Measurements from ENCODE around the gene PHLDB2.

Gene PHLDB2

DNA sequence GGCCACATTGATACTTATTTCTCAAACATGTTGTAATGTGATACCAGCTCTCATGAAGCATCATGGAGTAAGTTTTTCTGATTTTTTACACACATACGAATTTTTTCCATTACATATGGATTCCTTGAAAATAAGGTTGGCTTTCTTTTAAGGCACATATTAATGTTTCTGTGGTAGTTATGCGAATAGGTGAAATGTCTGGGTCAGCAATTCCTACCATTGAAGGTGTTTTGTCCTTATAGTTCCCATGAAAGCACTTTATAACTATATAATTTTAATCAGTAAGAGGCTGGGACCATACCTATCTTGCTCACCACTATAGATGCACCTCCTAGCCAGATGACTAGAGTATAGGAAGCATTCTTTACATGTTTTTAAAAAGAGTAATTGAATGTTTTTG, 33.0 kb downstream of the PHLDB2 start:
- TF ChIP-seq TAF1 (IDR thresholded peaks at IDR 0.05; ENCODE audit: borderline replicate concordance, insufficient read depth, low read length) (no peak), FOXP2 (optimal IDR thresholded peaks at IDR 0.05; ENCODE audit: borderline replicate concordance, extremely low read depth, extremely low read length, insufficient read depth) (no peak), SIN3A (IDR thresholded peaks at IDR 0.05; ENCODE audit: borderline replicate concordance, insufficient read depth, low read length) (no peak), POLR2AphosphoS5 (IDR thresholded peaks at IDR 0.05; ENCODE audit: low read depth, low read length) (no peak)
- TF ChIP-seq, protein P1, sequence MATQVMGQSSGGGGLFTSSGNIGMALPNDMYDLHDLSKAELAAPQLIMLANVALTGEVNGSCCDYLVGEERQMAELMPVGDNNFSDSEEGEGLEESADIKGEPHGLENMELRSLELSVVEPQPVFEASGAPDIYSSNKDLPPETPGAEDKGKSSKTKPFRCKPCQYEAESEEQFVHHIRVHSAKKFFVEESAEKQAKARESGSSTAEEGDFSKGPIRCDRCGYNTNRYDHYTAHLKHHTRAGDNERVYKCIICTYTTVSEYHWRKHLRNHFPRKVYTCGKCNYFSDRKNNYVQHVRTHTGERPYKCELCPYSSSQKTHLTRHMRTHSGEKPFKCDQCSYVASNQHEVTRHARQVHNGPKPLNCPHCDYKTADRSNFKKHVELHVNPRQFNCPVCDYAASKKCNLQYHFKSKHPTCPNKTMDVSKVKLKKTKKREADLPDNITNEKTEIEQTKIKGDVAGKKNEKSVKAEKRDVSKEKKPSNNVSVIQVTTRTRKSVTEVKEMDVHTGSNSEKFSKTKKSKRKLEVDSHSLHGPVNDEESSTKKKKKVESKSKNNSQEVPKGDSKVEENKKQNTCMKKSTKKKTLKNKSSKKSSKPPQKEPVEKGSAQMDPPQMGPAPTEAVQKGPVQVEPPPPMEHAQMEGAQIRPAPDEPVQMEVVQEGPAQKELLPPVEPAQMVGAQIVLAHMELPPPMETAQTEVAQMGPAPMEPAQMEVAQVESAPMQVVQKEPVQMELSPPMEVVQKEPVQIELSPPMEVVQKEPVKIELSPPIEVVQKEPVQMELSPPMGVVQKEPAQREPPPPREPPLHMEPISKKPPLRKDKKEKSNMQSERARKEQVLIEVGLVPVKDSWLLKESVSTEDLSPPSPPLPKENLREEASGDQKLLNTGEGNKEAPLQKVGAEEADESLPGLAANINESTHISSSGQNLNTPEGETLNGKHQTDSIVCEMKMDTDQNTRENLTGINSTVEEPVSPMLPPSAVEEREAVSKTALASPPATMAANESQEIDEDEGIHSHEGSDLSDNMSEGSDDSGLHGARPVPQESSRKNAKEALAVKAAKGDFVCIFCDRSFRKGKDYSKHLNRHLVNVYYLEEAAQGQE (IDR thresholded peaks at IDR 0.05; ENCODE audit: insufficient read depth in 1 of 2, low read depth in 2 of 2, low read length in 2 of 2): no peak

DNA sequence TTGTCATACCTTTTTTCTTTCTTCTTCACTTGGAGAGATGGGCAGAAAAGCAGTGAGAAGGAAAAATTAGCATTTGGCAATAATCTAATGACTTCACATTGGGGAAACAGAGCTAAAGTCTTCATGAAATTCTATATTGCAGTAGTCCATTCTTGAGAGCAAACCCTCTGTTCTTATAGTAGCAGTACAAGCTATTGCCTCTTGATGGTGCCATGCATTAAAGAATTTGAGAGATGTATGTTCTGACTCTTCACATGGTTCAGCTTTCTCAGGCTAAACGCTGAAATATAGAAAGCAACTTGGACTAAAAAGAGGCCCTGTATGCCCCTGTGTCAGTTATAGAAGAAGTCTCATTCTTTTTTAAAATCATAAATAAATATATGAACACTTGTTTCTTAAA, 36.0 kb downstream of the PHLDB2 start:
- TF ChIP-seq POLR2AphosphoS5 (IDR thresholded peaks at IDR 0.05; ENCODE audit: low read depth, low read length): no peak
- TF ChIP-seq, protein P1 (IDR thresholded peaks at IDR 0.05; ENCODE audit: insufficient read depth in 1 of 2, low read depth in 2 of 2, low read length in 2 of 2): no peak

DNA sequence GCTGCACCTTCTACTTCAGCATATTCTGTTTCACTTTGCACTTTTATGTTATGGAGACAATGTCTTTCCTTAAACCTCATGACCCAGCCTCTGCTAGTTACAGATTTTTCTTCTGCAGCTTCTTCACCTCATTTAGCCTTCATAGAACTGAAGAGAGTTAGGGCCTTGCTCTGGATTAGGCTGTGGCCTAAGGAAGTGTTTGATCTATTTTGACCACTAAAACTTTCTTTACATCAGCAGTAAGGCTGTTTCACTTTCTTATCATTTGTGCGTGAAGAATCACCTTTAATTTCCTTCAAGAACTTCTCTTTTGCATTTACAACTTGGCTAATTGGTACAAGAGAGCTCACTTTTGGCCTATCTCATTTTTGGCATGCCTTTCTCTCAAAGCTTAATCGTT, 40.9 kb downstream of the PHLDB2 start:
- no peak for TF ChIP-seq FOXP2 (optimal IDR thresholded peaks at IDR 0.05; ENCODE audit: borderline replicate concordance, extremely low read depth, extremely low read length, insufficient read depth)
- TF ChIP-seq SIN3A (IDR thresholded peaks at IDR 0.05; ENCODE audit: borderline replicate concordance, insufficient read depth, low read length): no peak
- no peak for TF ChIP-seq TAF1 (IDR thresholded peaks at IDR 0.05; ENCODE audit: borderline replicate concordance, insufficient read depth, low read length)
- no peak for TF ChIP-seq POLR2AphosphoS5 (IDR thresholded peaks at IDR 0.05; ENCODE audit: low read depth, low read length)
- TF ChIP-seq, protein P1 (IDR thresholded peaks at IDR 0.05; ENCODE audit: insufficient read depth in 1 of 2, low read depth in 2 of 2, low read length in 2 of 2): no peak

DNA sequence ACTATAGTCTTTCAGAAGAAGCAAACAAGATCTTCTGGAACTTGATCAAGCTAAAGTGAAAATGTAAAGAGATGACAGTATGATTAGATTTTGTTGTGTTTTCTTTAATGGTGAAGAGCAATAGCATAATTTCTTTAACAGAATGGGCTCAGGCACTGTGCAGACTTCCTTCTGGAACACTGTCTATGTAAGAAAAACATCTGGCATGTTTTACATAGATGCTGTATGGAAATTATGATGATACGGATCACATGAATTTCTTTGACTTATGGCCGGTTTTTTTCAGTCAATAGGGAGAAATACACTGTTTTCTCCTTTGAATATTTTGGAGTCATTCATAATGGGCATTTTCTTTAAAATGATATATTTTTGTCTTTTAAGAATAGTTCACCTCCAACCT, 42.6 kb downstream of the PHLDB2 start:
- no peak for TF ChIP-seq POLR2AphosphoS5 (IDR thresholded peaks at IDR 0.05; ENCODE audit: low read depth, low read length)
- TF ChIP-seq, protein P1 (IDR thresholded peaks at IDR 0.05; ENCODE audit: insufficient read depth in 1 of 2, low read depth in 2 of 2, low read length in 2 of 2): no peak
- no peak for TF ChIP-seq FOXP2 (optimal IDR thresholded peaks at IDR 0.05; ENCODE audit: borderline replicate concordance, extremely low read depth, extremely low read length, insufficient read depth)
- TF ChIP-seq TAF1 (IDR thresholded peaks at IDR 0.05; ENCODE audit: borderline replicate concordance, insufficient read depth, low read length): no peak
- no peak for TF ChIP-seq SIN3A (IDR thresholded peaks at IDR 0.05; ENCODE audit: borderline replicate concordance, insufficient read depth, low read length)

DNA sequence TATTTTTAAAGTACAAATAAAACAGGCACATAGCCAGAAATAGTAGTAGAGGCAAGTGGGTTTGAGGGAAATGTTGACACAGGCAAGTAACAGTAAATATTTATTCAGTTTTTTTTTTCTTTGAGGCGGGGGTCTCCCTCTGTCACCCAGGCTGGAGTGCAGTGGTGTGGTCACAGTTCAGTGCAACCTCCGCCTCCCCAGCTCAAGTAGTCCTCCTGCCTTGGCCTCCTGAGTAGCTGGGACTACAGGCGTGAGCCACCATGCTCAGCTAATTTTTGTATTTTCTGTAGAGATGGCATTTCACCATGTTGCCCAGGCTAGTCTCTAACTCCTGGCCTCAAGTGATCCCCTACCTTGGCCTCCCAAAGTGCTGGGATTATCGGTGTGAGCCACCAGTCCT, 43.5 kb downstream of the PHLDB2 start:
- TF ChIP-seq SIN3A (IDR thresholded peaks at IDR 0.05; ENCODE audit: borderline replicate concordance, insufficient read depth, low read length) (no peak), FOXP2 (optimal IDR thresholded peaks at IDR 0.05; ENCODE audit: borderline replicate concordance, extremely low read depth, extremely low read length, insufficient read depth) (no peak), POLR2AphosphoS5 (IDR thresholded peaks at IDR 0.05; ENCODE audit: low read depth, low read length) (no peak), TAF1 (IDR thresholded peaks at IDR 0.05; ENCODE audit: borderline replicate concordance, insufficient read depth, low read length) (no peak)
- TF ChIP-seq, protein P1 (IDR thresholded peaks at IDR 0.05; ENCODE audit: insufficient read depth in 1 of 2, low read depth in 2 of 2, low read length in 2 of 2): no peak
